ENCODE data around the gene ST14.
"Not testable (repeated sequence)": the region's sequence is repeated elsewhere in the genome, so short reads cannot be mapped to it uniquely, and the experiment has no call there.

Gene ST14

GRCh38 chr11:130241713-130242112, 82.1 kb downstream of the ST14 start:
- TF ChIP-seq, protein P1, sequence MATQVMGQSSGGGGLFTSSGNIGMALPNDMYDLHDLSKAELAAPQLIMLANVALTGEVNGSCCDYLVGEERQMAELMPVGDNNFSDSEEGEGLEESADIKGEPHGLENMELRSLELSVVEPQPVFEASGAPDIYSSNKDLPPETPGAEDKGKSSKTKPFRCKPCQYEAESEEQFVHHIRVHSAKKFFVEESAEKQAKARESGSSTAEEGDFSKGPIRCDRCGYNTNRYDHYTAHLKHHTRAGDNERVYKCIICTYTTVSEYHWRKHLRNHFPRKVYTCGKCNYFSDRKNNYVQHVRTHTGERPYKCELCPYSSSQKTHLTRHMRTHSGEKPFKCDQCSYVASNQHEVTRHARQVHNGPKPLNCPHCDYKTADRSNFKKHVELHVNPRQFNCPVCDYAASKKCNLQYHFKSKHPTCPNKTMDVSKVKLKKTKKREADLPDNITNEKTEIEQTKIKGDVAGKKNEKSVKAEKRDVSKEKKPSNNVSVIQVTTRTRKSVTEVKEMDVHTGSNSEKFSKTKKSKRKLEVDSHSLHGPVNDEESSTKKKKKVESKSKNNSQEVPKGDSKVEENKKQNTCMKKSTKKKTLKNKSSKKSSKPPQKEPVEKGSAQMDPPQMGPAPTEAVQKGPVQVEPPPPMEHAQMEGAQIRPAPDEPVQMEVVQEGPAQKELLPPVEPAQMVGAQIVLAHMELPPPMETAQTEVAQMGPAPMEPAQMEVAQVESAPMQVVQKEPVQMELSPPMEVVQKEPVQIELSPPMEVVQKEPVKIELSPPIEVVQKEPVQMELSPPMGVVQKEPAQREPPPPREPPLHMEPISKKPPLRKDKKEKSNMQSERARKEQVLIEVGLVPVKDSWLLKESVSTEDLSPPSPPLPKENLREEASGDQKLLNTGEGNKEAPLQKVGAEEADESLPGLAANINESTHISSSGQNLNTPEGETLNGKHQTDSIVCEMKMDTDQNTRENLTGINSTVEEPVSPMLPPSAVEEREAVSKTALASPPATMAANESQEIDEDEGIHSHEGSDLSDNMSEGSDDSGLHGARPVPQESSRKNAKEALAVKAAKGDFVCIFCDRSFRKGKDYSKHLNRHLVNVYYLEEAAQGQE (IDR thresholded peaks at IDR 0.05; ENCODE audit: insufficient replicate concordance, low read depth) = no peak
- TF ChIP-seq POLR2AphosphoS5 (IDR thresholded peaks at IDR 0.05; ENCODE audit: low read depth) = no peak
- no peak for TF ChIP-seq GABPA (IDR thresholded peaks at IDR 0.05; ENCODE audit: low read depth)
- no peak for TF ChIP-seq SPI1 (IDR thresholded peaks at IDR 0.05; ENCODE audit: borderline replicate concordance, low read depth)
- TF ChIP-seq CTCF (IDR thresholded peaks at IDR 0.05; ENCODE audit: insufficient read depth, low read length) = no peak
- Histone ChIP-seq H3K4me3 (replicated peaks; ENCODE audit: insufficient read depth, low read length) (no peak overlapping the region), H3K27ac (replicated peaks) (no peak overlapping the region), H3K27me3 (ENCODE audit: insufficient read depth, poor library complexity, severe bottlenecking) (no peaks in the 10 kb centered on the region)
- no peak for DNase-seq (ENCODE audit: low read depth in 1 of 2, low spot score in 1 of 2)

DNA sequence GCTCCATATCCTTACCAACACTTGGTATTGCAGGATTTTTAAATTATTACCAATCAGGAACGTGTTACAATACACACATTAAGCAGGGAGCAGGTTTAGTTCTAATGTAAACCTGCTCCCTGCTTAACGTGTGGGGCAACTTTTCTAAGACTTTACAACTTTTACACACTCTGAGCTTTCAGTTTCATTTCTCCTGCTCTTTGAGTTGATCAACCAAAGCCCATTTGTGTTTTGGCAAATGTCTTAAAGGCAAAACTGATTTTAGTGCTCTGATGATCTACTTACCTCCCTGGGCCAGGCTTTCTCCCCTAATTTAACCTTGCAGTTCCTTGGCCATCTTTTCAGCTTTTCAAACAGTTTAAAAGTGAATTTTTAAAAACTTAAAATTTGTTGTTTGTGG, 84.2 kb downstream of the ST14 start:
- no peak for DNase-seq (ENCODE audit: low read depth in 1 of 2, low spot score in 1 of 2)
- Histone ChIP-seq H3K27ac (replicated peaks) (no peak overlapping the region), H3K27me3 (ENCODE audit: insufficient read depth, poor library complexity, severe bottlenecking) (no peaks in the 10 kb centered on the region), H3K4me3 (replicated peaks; ENCODE audit: insufficient read depth, low read length) (no peak overlapping the region)
- TF ChIP-seq CTCF (IDR thresholded peaks at IDR 0.05; ENCODE audit: insufficient read depth, low read length) (no peak), POLR2AphosphoS5 (IDR thresholded peaks at IDR 0.05; ENCODE audit: low read depth) (no peak), SPI1 (IDR thresholded peaks at IDR 0.05; ENCODE audit: borderline replicate concordance, low read depth) (no peak), GABPA (IDR thresholded peaks at IDR 0.05; ENCODE audit: low read depth) (no peak)
- TF ChIP-seq, protein P1 (IDR thresholded peaks at IDR 0.05; ENCODE audit: insufficient replicate concordance, low read depth) = no peak

GRCh38 chr11:130244848-130245247, 85.3 kb downstream of the ST14 start:
- DNase-seq (ENCODE audit: low read depth in 1 of 2, low spot score in 1 of 2) = no peak
- no peak for TF ChIP-seq CTCF (IDR thresholded peaks at IDR 0.05; ENCODE audit: insufficient read depth, low read length)
- no peak for TF ChIP-seq POLR2AphosphoS5 (IDR thresholded peaks at IDR 0.05; ENCODE audit: low read depth)
- TF ChIP-seq, protein P1 (IDR thresholded peaks at IDR 0.05; ENCODE audit: insufficient replicate concordance, low read depth) = no peak
- no peak for TF ChIP-seq SPI1 (IDR thresholded peaks at IDR 0.05; ENCODE audit: borderline replicate concordance, low read depth)
- TF ChIP-seq GABPA (IDR thresholded peaks at IDR 0.05; ENCODE audit: low read depth) = no peak
- Histone ChIP-seq H3K27ac (replicated peaks) (no peak overlapping the region), H3K27me3 (ENCODE audit: insufficient read depth, poor library complexity, severe bottlenecking) (no peaks in the 10 kb centered on the region), H3K4me3 (replicated peaks; ENCODE audit: insufficient read depth, low read length) (no peak overlapping the region)

DNA sequence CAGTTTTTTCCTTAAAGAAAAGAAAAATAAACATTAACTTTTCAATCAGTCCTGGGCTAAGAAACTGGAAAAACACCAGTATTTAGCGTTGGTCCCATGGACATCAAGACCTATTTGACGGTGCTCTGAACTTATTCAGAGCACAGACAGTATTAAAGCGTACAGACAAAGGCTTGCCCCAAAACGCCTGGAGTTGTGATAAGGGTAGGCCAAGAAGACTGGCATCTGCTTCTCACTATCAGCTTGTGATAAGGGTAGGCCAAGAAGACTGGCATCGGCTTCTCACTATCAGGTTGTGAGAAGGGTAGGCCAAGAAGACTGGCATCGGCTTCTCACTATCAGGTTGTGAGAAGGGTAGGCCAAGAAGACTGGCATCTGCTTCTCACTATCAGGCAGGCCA, 85.8 kb downstream of the ST14 start:
- not testable (repeated sequence) for H3K27me3 ChIP-seq (ENCODE audit: insufficient read depth, poor library complexity, severe bottlenecking); H3K4me3 ChIP-seq (replicated peaks; ENCODE audit: insufficient read depth, low read length); H3K27ac ChIP-seq (replicated peaks); DNase-seq (ENCODE audit: low read depth in 1 of 2, low spot score in 1 of 2)
